SKM-1 treated with dmso at 0.1 percent for 144 hours (cell line): ENCODE data around the gene REEP2.

Experiments
- DNase-seq: peaks from one replicate; lab custom pipeline; 2025; ENCODE audit not compliant: unreplicated experiment; lab: John Stamatoyannopoulos, UW

Gene REEP2

DNA sequence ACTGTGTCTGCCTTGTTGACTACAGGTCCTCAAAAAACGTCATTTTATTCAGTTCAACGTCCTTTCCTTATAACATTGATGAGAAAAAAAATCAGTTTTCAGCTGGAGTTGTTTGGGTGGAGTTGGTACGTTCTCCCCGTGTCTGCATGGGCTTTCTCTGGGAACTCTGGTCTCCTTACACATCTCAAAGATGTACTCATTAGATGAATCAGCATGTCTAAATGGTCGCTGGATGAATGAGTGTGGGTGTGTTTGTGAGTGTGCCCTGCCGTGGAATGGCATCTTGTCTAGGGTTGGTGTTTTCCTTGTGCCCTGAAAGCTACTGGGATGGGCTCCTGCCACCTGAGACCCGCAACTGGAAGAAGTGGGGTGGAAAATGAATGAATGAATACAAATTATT, 56.5 kb downstream of the REEP2 start:
- no peak for DNase-seq
